Stromal cell of bone marrow (primary cell): Measurements from ENCODE around the gene CCDC50.

Experiments
- DNase-seq: peaks from one replicate; pipeline ENCODE4 v3.0.0-alpha.2; 2012; ENCODE audit warnings: low read depth

Gene CCDC50

GRCh38 chr3:191320316-191320715 lies 8.9 kb upstream of the CCDC50 start:
- DNase-seq = no peak

- DNase-seq = no peak
These were observed 8.0 kb upstream of the CCDC50 start for GRCh38 chr3:191321019-191321767.

- DNase-seq = no peak
These were observed 4.3 kb upstream of the CCDC50 start for GRCh38 chr3:191324936-191325335.

- no peak for DNase-seq
These were observed 1.7 kb upstream of the CCDC50 start for GRCh38 chr3:191327526-191327925.

- no peak for DNase-seq
These were observed 722 bp upstream of the CCDC50 start for GRCh38 chr3:191328383-191328961.

- DNase-seq = no peak
These were observed 698 bp downstream of the CCDC50 start, which contains the start of gene UTS2B for GRCh38 chr3:191329654-191330529. Gene UTS2B, minus strand, starts transcription at chr3:191330526. Its CDS starts 48,337 bp downstream, at chr3:191282189.

- no peak for DNase-seq
These were observed 1.4 kb downstream of the CCDC50 start for GRCh38 chr3:191330530-191331048.

- no peak for DNase-seq
These were observed 2.2 kb downstream of the CCDC50 start for GRCh38 chr3:191331388-191331787.

GRCh38 chr3:191333298-191333880 lies 4.2 kb downstream of the CCDC50 start:
- DNase-seq = no peak

GRCh38 chr3:191334346-191334893 lies 5.2 kb downstream of the CCDC50 start:
- no peak for DNase-seq

GRCh38 chr3:191336833-191337232 lies 7.6 kb downstream of the CCDC50 start:
- DNase-seq = no peak

GRCh38 chr3:191338177-191338488 lies 8.9 kb downstream of the CCDC50 start:
- DNase-seq = no peak

GRCh38 chr3:191339316-191339917 lies 10.2 kb downstream of the CCDC50 start:
- no peak for DNase-seq

GRCh38 chr3:191340351-191340750 lies 11.2 kb downstream of the CCDC50 start:
- DNase-seq = no peak

GRCh38 chr3:191340966-191341365 lies 11.8 kb downstream of the CCDC50 start:
- DNase-seq = no peak

GRCh38 chr3:191342006-191342405 lies 12.8 kb downstream of the CCDC50 start:
- no peak for DNase-seq

- no peak for DNase-seq
These were observed 13.2 kb downstream of the CCDC50 start for GRCh38 chr3:191342411-191342810.

- no peak for DNase-seq
These were observed 13.9 kb downstream of the CCDC50 start for GRCh38 chr3:191343115-191343514.

- no peak for DNase-seq
These were observed 14.7 kb downstream of the CCDC50 start for GRCh38 chr3:191343913-191344312.

- no peak for DNase-seq
These were observed 16.1 kb downstream of the CCDC50 start for GRCh38 chr3:191345334-191345733.

- no peak for DNase-seq
These were observed 18.0 kb downstream of the CCDC50 start for GRCh38 chr3:191347228-191347627.

GRCh38 chr3:191348098-191348497 lies 18.9 kb downstream of the CCDC50 start:
- no peak for DNase-seq
